Measurements from ENCODE around the gene CDK17. TPM values are rescaled to one million over a fixed set of nuclear protein-coding genes. Genes with fewer than 3 reads are reported as not detected.

CDK17 gene
- total and polyA plus RNA-seq, 2 donors (not counting 1 experiment from before 2014, with no cell fraction given): 50.0 to 109 TPM

DNA sequence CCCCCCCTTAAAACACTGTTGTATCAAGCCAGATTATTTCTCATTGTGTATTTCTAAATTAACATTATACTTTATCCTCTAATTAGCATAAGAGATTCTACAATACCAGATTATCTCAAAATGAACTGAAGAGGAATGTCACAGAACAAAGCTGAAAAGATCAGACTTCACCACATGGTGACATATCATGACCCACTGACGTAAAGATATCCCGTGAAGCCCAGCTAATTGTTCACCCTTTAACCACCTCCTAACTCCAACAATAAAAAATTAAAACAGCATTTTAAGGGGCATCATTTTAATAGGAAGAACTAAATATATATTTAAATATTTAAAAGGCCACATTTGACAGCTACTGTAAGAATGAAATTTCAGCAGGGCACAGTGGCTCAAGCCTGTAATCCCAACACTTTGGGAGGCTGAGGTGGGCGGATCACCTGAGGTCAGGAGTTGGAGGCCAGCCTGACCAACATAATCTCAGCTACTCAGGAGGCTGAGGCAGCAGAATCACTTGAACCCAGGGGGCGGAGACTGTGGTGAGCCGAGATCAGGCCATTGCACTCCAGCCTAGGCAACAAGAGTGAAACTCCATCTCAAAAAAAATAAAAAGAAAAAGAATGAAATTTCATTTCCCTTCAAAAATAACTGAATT, 29.0 kb downstream of the CDK17 start:
- Histone ChIP-seq H3K9me3 (ENCODE audit: control insufficient read depth, insufficient read depth, low read depth, low read length) (no peaks in the 10 kb centered on the region), H3K27ac (ENCODE audit: insufficient read depth, low read length) (no peak overlapping the region)

DNA sequence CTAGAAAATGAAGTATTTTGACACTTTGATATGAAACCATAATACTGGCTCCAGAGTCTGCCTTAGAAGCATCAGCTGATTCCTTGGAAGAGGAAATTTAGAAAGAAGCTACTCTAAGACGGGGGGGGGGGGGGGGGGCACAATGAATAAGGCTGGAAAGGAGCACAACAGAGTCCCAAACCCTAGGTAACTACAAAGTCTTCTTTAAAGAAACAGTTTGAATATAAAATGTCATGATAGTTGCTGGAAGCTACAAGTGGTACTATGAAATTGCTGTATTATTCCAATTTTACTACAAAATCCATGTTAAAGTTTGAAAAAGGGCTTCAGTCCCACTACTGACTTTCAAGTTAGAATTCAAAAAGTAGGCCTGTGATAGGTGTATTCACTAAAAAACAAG, 31.6 kb downstream of the CDK17 start:
- H3K9ac ChIP-seq (ENCODE audit: insufficient read depth, low read length): no peak overlapping the region
- no peaks in the 10 kb centered on the region for H3K27me3 ChIP-seq (ENCODE audit: control insufficient read depth, insufficient read depth, low read length)
- TF ChIP-seq EZH2 (IDR thresholded peaks at IDR 0.05; ENCODE audit: low read length, missing control alignments): no peak
- TF ChIP-seq, protein P1, sequence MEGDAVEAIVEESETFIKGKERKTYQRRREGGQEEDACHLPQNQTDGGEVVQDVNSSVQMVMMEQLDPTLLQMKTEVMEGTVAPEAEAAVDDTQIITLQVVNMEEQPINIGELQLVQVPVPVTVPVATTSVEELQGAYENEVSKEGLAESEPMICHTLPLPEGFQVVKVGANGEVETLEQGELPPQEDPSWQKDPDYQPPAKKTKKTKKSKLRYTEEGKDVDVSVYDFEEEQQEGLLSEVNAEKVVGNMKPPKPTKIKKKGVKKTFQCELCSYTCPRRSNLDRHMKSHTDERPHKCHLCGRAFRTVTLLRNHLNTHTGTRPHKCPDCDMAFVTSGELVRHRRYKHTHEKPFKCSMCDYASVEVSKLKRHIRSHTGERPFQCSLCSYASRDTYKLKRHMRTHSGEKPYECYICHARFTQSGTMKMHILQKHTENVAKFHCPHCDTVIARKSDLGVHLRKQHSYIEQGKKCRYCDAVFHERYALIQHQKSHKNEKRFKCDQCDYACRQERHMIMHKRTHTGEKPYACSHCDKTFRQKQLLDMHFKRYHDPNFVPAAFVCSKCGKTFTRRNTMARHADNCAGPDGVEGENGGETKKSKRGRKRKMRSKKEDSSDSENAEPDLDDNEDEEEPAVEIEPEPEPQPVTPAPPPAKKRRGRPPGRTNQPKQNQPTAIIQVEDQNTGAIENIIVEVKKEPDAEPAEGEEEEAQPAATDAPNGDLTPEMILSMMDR (conservative IDR thresholded peaks at IDR 0.05 in 1 of 2, IDR thresholded peaks at IDR 0.05 in 1 of 2; ENCODE audit: low read depth in 1 of 2, low read length in 2 of 2): no peak
- H3K4me3 ChIP-seq (replicated peaks in 1 of 4; ENCODE audit: control extremely low read depth in 1 of 4, insufficient read depth in 1 of 4, low read depth in 3 of 4, low read length in 4 of 4): no peak overlapping the region
- H3K4me2 ChIP-seq (ENCODE audit: extremely low read depth, insufficient read depth, low read length): no peak overlapping the region
- no peak for DNase-seq (ENCODE audit: low read depth in 2 of 2)
- H3K4me1 ChIP-seq (ENCODE audit: control insufficient read depth, extremely low read depth, insufficient read depth, low read length): peaks cover 4% of the 10 kb centered on the region
- no peaks in the 10 kb centered on the region for H3K36me3 ChIP-seq (ENCODE audit: control insufficient read depth, insufficient read depth, low read length)
- H3K9me3 ChIP-seq (ENCODE audit: control insufficient read depth, insufficient read depth, low read depth, low read length): no peaks in the 10 kb centered on the region
- H2AFZ ChIP-seq (ENCODE audit: low read length): no peak overlapping the region
- H4K20me1 ChIP-seq (ENCODE audit: control insufficient read depth, extremely low read depth, insufficient read depth, low read length): peaks cover under 1% of the 10 kb centered on the region
- H3K79me2 ChIP-seq (ENCODE audit: control insufficient read depth, insufficient read depth, low read length): peaks cover 91% of the 10 kb centered on the region
- no peak overlapping the region for H3K27ac ChIP-seq (ENCODE audit: insufficient read depth, low read length)

More for the DNA sequence above, 29.0 kb downstream of the CDK17 start:
- Histone ChIP-seq H3K4me3 (replicated peaks in 1 of 4; ENCODE audit: control extremely low read depth in 1 of 4, insufficient read depth in 1 of 4, low read depth in 3 of 4, low read length in 4 of 4) (no peak overlapping the region), H3K36me3 (ENCODE audit: control insufficient read depth, insufficient read depth, low read length) (no peaks in the 10 kb centered on the region), H3K9ac (ENCODE audit: insufficient read depth, low read length) (no peak overlapping the region), H3K27me3 (ENCODE audit: control insufficient read depth, insufficient read depth, low read length) (no peaks in the 10 kb centered on the region), H3K4me1 (ENCODE audit: control insufficient read depth, extremely low read depth, insufficient read depth, low read length) (peaks cover 4% of the 10 kb centered on the region), H2AFZ (ENCODE audit: low read length) (no peak overlapping the region), H3K79me2 (ENCODE audit: control insufficient read depth, insufficient read depth, low read length) (peaks cover 93% of the 10 kb centered on the region), H4K20me1 (ENCODE audit: control insufficient read depth, extremely low read depth, insufficient read depth, low read length) (no peaks in the 10 kb centered on the region), H3K4me2 (ENCODE audit: extremely low read depth, insufficient read depth, low read length) (no peak overlapping the region)
- no peak for DNase-seq (ENCODE audit: low read depth in 2 of 2)
- TF ChIP-seq, protein P1 (conservative IDR thresholded peaks at IDR 0.05 in 1 of 2, IDR thresholded peaks at IDR 0.05 in 1 of 2; ENCODE audit: low read depth in 1 of 2, low read length in 2 of 2): no peak

DNA sequence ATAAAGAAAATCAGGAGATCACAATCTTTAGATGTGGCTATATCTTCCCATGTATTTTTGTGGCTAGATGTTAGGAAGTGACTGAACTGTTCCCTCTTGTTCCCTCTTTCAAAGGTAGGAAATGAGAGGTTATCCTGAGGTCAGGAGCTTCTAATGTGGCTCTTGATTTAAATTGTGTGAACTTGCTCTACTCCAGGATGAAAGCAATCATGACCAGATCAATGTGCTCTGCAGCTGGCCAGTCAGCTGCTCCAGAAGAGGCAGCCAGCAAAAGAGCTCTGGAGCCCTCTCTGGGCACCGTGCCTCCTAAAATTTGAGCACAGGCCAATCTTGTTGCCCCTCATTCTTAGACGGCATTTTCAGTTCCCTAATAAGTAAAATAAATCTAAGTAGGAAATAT, 32.0 kb downstream of the CDK17 start:
- H3K27me3 ChIP-seq (ENCODE audit: control insufficient read depth, insufficient read depth, low read length): no peaks in the 10 kb centered on the region
- no peak overlapping the region for H3K4me3 ChIP-seq (replicated peaks in 1 of 4; ENCODE audit: control extremely low read depth in 1 of 4, insufficient read depth in 1 of 4, low read depth in 3 of 4, low read length in 4 of 4)
- TF ChIP-seq, protein P1 (conservative IDR thresholded peaks at IDR 0.05 in 1 of 2, IDR thresholded peaks at IDR 0.05 in 1 of 2; ENCODE audit: low read depth in 1 of 2, low read length in 2 of 2): no peak
- no peak overlapping the region for H3K27ac ChIP-seq (ENCODE audit: insufficient read depth, low read length)
- no peak overlapping the region for H2AFZ ChIP-seq (ENCODE audit: low read length)
- H4K20me1 ChIP-seq (ENCODE audit: control insufficient read depth, extremely low read depth, insufficient read depth, low read length): peaks cover 2% of the 10 kb centered on the region
- no peak overlapping the region for H3K9ac ChIP-seq (ENCODE audit: insufficient read depth, low read length)
- no peak overlapping the region for H3K4me2 ChIP-seq (ENCODE audit: extremely low read depth, insufficient read depth, low read length)
- H3K36me3 ChIP-seq (ENCODE audit: control insufficient read depth, insufficient read depth, low read length): no peaks in the 10 kb centered on the region
- no peaks in the 10 kb centered on the region for H3K9me3 ChIP-seq (ENCODE audit: control insufficient read depth, insufficient read depth, low read depth, low read length)
- peak; percentile 24 to 53 for DNase-seq (ENCODE audit: low read depth in 2 of 2)
- peaks cover 4% of the 10 kb centered on the region for H3K4me1 ChIP-seq (ENCODE audit: control insufficient read depth, extremely low read depth, insufficient read depth, low read length)
- H3K79me2 ChIP-seq (ENCODE audit: control insufficient read depth, insufficient read depth, low read length): peaks cover 91% of the 10 kb centered on the region

Data from fibroblast of lung (primary cell).